HG02970 (cell line): ENCODE results near the gene FAM163B.

ENCODE experiments used
- ATAC-seq: cut with Tn5 transposase; IDR thresholded peaks from one replicate; pipeline ENCODE4 v1.9.1; 2021; ENCODE audit warnings: mild to moderate bottlenecking, moderate library complexity, moderate number of reproducible peaks; ENCODE audit not compliant: unreplicated experiment, low FRiP score

The FAM163B gene

GRCh38 chr9:133557581-133557980 lies 51.6 kb downstream of the FAM163B start:
- no peak for ATAC-seq

- no peak for ATAC-seq
Measured at GRCh38 chr9:133556354-133556753, 52.8 kb downstream of the FAM163B start.

GRCh38 chr9:133554729-133555128 lies 54.5 kb downstream of the FAM163B start:
- no peak for ATAC-seq

- no peak for ATAC-seq
Measured at GRCh38 chr9:133553973-133554713, 55.0 kb downstream of the FAM163B start.

GRCh38 chr9:133553123-133553522 lies 56.1 kb downstream of the FAM163B start:
- no peak for ATAC-seq

- no peak for ATAC-seq
Measured at GRCh38 chr9:133552236-133552635, 57.0 kb downstream of the FAM163B start.

GRCh38 chr9:133551446-133551845 lies 57.7 kb downstream of the FAM163B start:
- no peak for ATAC-seq

- ATAC-seq: no peak
Measured at GRCh38 chr9:133547116-133547515, 62.1 kb downstream of the FAM163B start.

- no peak for ATAC-seq
Measured at GRCh38 chr9:133546287-133546680, 62.9 kb downstream of the FAM163B start.

- ATAC-seq: no peak
Measured at GRCh38 chr9:133545494-133546286, 63.5 kb downstream of the FAM163B start.

GRCh38 chr9:133543772-133544467 lies 65.3 kb downstream of the FAM163B start:
- no peak for ATAC-seq

GRCh38 chr9:133542002-133542401 lies 67.2 kb downstream of the FAM163B start:
- ATAC-seq: no peak

- ATAC-seq: no peak
Measured at GRCh38 chr9:133540698-133541025, 68.5 kb downstream of the FAM163B start.

GRCh38 chr9:133539991-133540697 lies 69.0 kb downstream of the FAM163B start:
- no peak for ATAC-seq

GRCh38 chr9:133538851-133539833 lies 70.0 kb downstream of the FAM163B start:
- no peak for ATAC-seq

- ATAC-seq: no peak
Measured at GRCh38 chr9:133538176-133538575, 71.0 kb downstream of the FAM163B start.

- ATAC-seq: no peak
Measured at GRCh38 chr9:133537257-133537656, 71.9 kb downstream of the FAM163B start.

GRCh38 chr9:133536536-133536935 lies 72.7 kb downstream of the FAM163B start:
- no peak for ATAC-seq

- no peak for ATAC-seq
Measured at GRCh38 chr9:133536080-133536479, 73.1 kb downstream of the FAM163B start.
